Endothelial cell of umbilical vein (primary cell): ENCODE results near the gene CAMTA1. TPM values are rescaled to one million over a fixed set of nuclear protein-coding genes. Genes with fewer than 3 reads are reported as not detected.

Source experiments
- BruUV-seq: library from RNA; stranded (reverse); fragments of 400-500 nt; replicated peaks from 2 replicates; lab custom pipeline; 2021; lab: Mats Ljungman, UMichigan
- CTCF ChIA-PET: fragments of 300-600, 350-600 bp; sonication (Branson Sonifier 250); formaldehyde crosslinking; loops from one replicate; lab custom pipeline; 2021; ENCODE audit warnings: antibody characterized with exemption, inconsistent platforms; lab: Charles Lee
- POLR2A ChIA-PET: fragments of 300-600, 350-600 bp; sonication (Branson Sonifier 250); formaldehyde crosslinking; loops from one replicate; lab custom pipeline; 2021; ENCODE audit warnings: antibody characterized with exemption, inconsistent platforms; lab: Charles Lee
- DNase-seq: peaks from one replicate; pipeline ENCODE4 v3.0.0-alpha.2; 2011; ENCODE audit warnings: low read depth, low spot score
- FAIRE-seq: peaks from 2 replicates; lab custom pipeline; 2011; peaks lifted over from hg19 to GRCh38; lab: Jason Lieb, UNC
- H2AFZ ChIP-seq: 2 replicates; pipeline ENCODE4 v1.6.0; 2012; ENCODE audit warnings: low read depth, low read length, control low read depth, inconsistent platforms
- H3K27ac ChIP-seq: 2 replicates; pipeline ENCODE4 v1.5.1; 2011; ENCODE audit warnings: low read depth, mild to moderate bottlenecking, control low read depth, low read length, moderate library complexity; ENCODE audit not compliant: insufficient read depth
- H3K27me3 ChIP-seq, 2 experiments: 2 replicates each; pipeline versions ENCODE4 v1.6.0 to v1.6.1; 2011; ENCODE audit warnings: low read length in 2 of 2, mixed read lengths in 1 of 2; ENCODE audit not compliant: control insufficient read depth in 2 of 2, insufficient read depth in 2 of 2
- H3K36me3 ChIP-seq, 2 experiments: 2 replicates in 1 of 2; 3 replicates in 1 of 2; pipeline ENCODE4 v1.5.1; 2011; ENCODE audit warnings: low read length in 2 of 2, mild to moderate bottlenecking in 1 of 2, moderate library complexity in 1 of 2; ENCODE audit not compliant: control insufficient read depth in 2 of 2, insufficient read depth in 2 of 2; ENCODE audit errors: extremely low read depth in 1 of 2
- H3K4me1 ChIP-seq: 3 replicates; pipeline ENCODE4 v1.5.1; 2011; ENCODE audit warnings: mild to moderate bottlenecking, low read length; ENCODE audit not compliant: control insufficient read depth, insufficient read depth; ENCODE audit errors: extremely low read depth
- H3K4me2 ChIP-seq: 2 replicates; pipeline ENCODE4 v1.6.1; 2011; ENCODE audit warnings: low read length, control low read depth, mixed read lengths; ENCODE audit not compliant: insufficient read depth
- H3K4me3 ChIP-seq, 3 experiments: fragments of 200-600 bp in 1 of 3; sonication (generic), shearing (Covaris generic) in 1 of 3; replicated peaks in 1 of 3; 2 replicates each; pipeline ENCODE4 v1.5.1; 2011 to 2016; ENCODE audit warnings: control low read depth in 3 of 3, low read length in 3 of 3, mild to moderate bottlenecking in 2 of 3, inconsistent platforms in 1 of 3, low read depth in 1 of 3, moderate library complexity in 1 of 3; ENCODE audit not compliant: insufficient read depth in 1 of 3
- H3K79me2 ChIP-seq: 2 replicates; pipeline ENCODE4 v1.6.0; 2012; ENCODE audit warnings: low read length, inconsistent platforms; ENCODE audit not compliant: control insufficient read depth, insufficient read depth
- H3K9ac ChIP-seq: replicated peaks from 2 replicates; pipeline ENCODE3; 2011; ENCODE audit warnings: low read length, control low read depth; ENCODE audit not compliant: insufficient read depth; ENCODE audit errors: extremely low read depth
- H3K9me1 ChIP-seq: replicated peaks from 3 replicates; pipeline ENCODE4 v1.6.0; 2011; ENCODE audit warnings: mild to moderate bottlenecking, low read length; ENCODE audit not compliant: control insufficient read depth, insufficient read depth; ENCODE audit errors: extremely low read depth
- H3K9me3 ChIP-seq: replicated peaks from 2 replicates; pipeline ENCODE4 v1.5.1; 2012; ENCODE audit warnings: low read length, inconsistent platforms; ENCODE audit not compliant: control insufficient read depth, insufficient read depth
- H4K20me1 ChIP-seq: replicated peaks from 2 replicates; pipeline ENCODE3; 2011; ENCODE audit warnings: mild to moderate bottlenecking, low read length; ENCODE audit not compliant: control insufficient read depth, insufficient read depth; ENCODE audit errors: extremely low read depth
- EZH2 ChIP-seq: IDR thresholded peaks from 2 replicates; pipeline ENCODE4 v1.6.1; 2012; ENCODE audit warnings: borderline replicate concordance, low read depth, mild to moderate bottlenecking, moderate library complexity, low read length, inconsistent platforms; ENCODE audit not compliant: severe bottlenecking
- FOS ChIP-seq: IDR thresholded peaks from 2 replicates; pipeline ENCODE4 v1.6.1; 2011; ENCODE audit warnings: mild to moderate bottlenecking, low read length, moderate library complexity, borderline replicate concordance; ENCODE audit not compliant: insufficient read depth
- GATA2 ChIP-seq: IDR thresholded peaks from 2 replicates; pipeline ENCODE4 v1.7.0; 2011; ENCODE audit warnings: low read depth, mild to moderate bottlenecking, moderate library complexity, mixed read lengths, low read length; ENCODE audit not compliant: insufficient read length, insufficient read depth
- JUN ChIP-seq: IDR thresholded peaks from 2 replicates; pipeline ENCODE4 v1.6.1; 2011; ENCODE audit warnings: borderline replicate concordance, low read depth; ENCODE audit not compliant: insufficient read length, insufficient read depth
- MYC ChIP-seq: IDR thresholded peaks from one replicate; pipeline ENCODE4 v1.6.1; 2011; ENCODE audit warnings: mild to moderate bottlenecking, low read depth, low read length
- POLR2A ChIP-seq: IDR thresholded peaks from 2 replicates; pipeline ENCODE4 v1.6.1; 2012; ENCODE audit warnings: low read depth, mild to moderate bottlenecking, control low read depth, low read length
- POLR2AphosphoS5 ChIP-seq: IDR thresholded peaks from 2 replicates; pipeline ENCODE4 v1.6.1; 2012; ENCODE audit warnings: low read depth, mild to moderate bottlenecking, control low read depth, low read length, moderate library complexity; ENCODE audit not compliant: insufficient read depth
- dilution Hi-C: fragments of 300-500 bp; cut with MboI; formaldehyde crosslinking; loops from one replicate; pipeline ENCODE4 v1.15.0; 2019; ENCODE audit warnings: low sequenced_read_pairs; ENCODE audit not compliant: extremely low pct_ligation_motif_present
- intact Hi-C: fragments of 100-400 bp; cut with micrococcal nuclease; formaldehyde crosslinking; loops from one replicate; pipeline ENCODE4 v1.10.0; 2022
- polyA plus RNA-seq, 4 experiments: library from polyadenylated mRNA; depleted of rRNA in 3 of 4; stranded (reverse) in 3 of 4; unstranded in 1 of 4; fragments of >200 nt; gene quantifications; 2 replicates each; pipeline versions ENCODE4 v1.2.1 to v1.2.3, GENCODE V29; 2011 to 2012; ENCODE audit warnings: missing spikeins in 1 of 4
- total RNA-seq: library from RNA; stranded (reverse); gene quantifications from 2 replicates; pipeline ENCODE4 v1.2.3, GENCODE V29; 2021
- TF ChIP-seq, protein P1 (sequence below): IDR thresholded peaks from 2 replicates; pipeline ENCODE4 v1.6.1; 2011; ENCODE audit not compliant: insufficient read depth, insufficient read length
- TF ChIP-seq, protein P2 (sequence below), 2 donors: IDR thresholded peaks; 1 replicate in 1 of 2; 2 replicates in 1 of 2; pipeline ENCODE4 v1.5.1; 2011; ENCODE audit warnings: low read length in 2 of 2, mild to moderate bottlenecking in 2 of 2, moderate library complexity in 2 of 2, control low read depth in 1 of 2, inconsistent platforms in 1 of 2, low read depth in 1 of 2; ENCODE audit not compliant: insufficient read depth in 1 of 2; ENCODE audit errors: extremely low read depth in 1 of 2

The CAMTA1 gene
- total and polyA plus RNA-seq, 2 donors (not counting 3 experiments of a cell fraction or from before 2014, with no cell fraction given), result 50.8 to 92.7 TPM

DNA sequence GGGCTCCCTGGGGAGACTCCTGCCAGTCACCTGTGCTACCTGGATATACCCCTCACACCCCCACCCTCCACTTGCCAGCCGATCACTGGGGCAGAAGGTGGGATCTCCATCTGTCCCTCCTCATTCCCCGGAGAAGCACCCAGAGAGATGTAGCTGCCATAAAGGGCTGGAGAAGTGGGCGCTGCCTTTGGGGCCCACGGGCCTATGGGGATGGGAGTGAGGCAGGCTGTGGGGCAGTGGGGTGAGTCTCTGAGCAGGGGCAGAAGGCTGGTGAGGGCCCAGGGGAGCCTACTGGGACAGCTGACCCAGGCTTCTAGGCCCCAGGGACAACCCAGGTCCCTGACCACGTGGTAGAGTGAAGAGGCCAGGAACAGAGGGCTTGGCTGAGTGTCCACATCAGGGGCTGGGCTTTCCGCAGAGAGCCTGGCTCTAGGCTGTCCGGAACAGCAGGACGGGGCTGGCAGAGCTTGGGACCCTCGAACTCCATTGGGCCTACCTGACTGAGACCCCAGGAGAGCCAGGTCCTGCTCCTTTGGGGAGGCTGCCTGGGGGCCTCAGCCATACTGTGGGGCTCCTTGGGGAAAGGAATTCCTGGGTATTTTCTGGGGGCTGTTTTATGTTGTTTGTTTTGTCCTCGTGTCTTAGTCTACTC, 780.0 kb downstream of the CAMTA1 start:
- DNase-seq (no peak), FAIRE-seq (no peak)
- Histone ChIP-seq H2AFZ (no peak overlapping the region), H3K9me1 (no peaks in the 10 kb centered on the region), H4K20me1 (no peaks in the 10 kb centered on the region), H3K4me3 (no peak overlapping the region), H3K9ac (no peak overlapping the region), H3K4me1 (no peaks in the 10 kb centered on the region), H3K9me3 (no peaks in the 10 kb centered on the region), H3K27ac (no peak overlapping the region), H3K4me2 (no peak overlapping the region), H3K36me3 (no peaks in the 10 kb centered on the region), H3K79me2 (no peaks in the 10 kb centered on the region), H3K27me3 (no peaks in the 10 kb centered on the region)
- TF ChIP-seq POLR2AphosphoS5 (no peak), POLR2A (no peak), EZH2 (no peak), FOS (no peak), JUN (no peak), MYC (no peak), GATA2 (no peak)
- TF ChIP-seq, protein P1, sequence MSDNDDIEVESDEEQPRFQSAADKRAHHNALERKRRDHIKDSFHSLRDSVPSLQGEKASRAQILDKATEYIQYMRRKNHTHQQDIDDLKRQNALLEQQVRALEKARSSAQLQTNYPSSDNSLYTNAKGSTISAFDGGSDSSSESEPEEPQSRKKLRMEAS, result no peak
- TF ChIP-seq, protein P2, sequence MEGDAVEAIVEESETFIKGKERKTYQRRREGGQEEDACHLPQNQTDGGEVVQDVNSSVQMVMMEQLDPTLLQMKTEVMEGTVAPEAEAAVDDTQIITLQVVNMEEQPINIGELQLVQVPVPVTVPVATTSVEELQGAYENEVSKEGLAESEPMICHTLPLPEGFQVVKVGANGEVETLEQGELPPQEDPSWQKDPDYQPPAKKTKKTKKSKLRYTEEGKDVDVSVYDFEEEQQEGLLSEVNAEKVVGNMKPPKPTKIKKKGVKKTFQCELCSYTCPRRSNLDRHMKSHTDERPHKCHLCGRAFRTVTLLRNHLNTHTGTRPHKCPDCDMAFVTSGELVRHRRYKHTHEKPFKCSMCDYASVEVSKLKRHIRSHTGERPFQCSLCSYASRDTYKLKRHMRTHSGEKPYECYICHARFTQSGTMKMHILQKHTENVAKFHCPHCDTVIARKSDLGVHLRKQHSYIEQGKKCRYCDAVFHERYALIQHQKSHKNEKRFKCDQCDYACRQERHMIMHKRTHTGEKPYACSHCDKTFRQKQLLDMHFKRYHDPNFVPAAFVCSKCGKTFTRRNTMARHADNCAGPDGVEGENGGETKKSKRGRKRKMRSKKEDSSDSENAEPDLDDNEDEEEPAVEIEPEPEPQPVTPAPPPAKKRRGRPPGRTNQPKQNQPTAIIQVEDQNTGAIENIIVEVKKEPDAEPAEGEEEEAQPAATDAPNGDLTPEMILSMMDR (IDR thresholded peaks at IDR 0.05; ENCODE audit: extremely low read depth in 1 of 2, insufficient read depth in 1 of 2, low read depth in 1 of 2, low read length in 2 of 2), result no peak
- CTCF ChIA-PET, result no interaction called here
- POLR2A ChIA-PET, result no interaction called here
- dilution Hi-C loops, result no loop called here
- intact Hi-C loops, result no loop called here
- BruUV-seq, result no TSS peak
